Measurements from ENCODE around the gene PLCL1.

PLCL1 gene

GRCh38 chr2:197954328-197954727 is 149.9 kb downstream of the PLCL1 start:
- H3K4me1 ChIP-seq, result peaks cover 0 to 13% (median 0%) of the 10 kb centered on the region in 10 experiments; a peak in 2 of 20 replicates
- H3K9me3 ChIP-seq (replicated peaks in 1 of 11), result peaks cover 0 to 9% (median 0%) of the 10 kb centered on the region in 11 experiments; a peak in 2 of 22 replicates
- no peak overlapping the region for H3K4me3 ChIP-seq
- H3K9ac ChIP-seq, result no peak overlapping the region
- H4K20me1 ChIP-seq, result no peaks in the 10 kb centered on the region
- TF ChIP-seq Cebpa-rat (IDR thresholded peaks at IDR 0.05), result no peak
- peaks cover 26 to 73% (median 58%) of the 10 kb centered on the region in 11 experiments for H3K27me3 ChIP-seq
- H3K4me2 ChIP-seq, result no peak overlapping the region
- H3K27ac ChIP-seq, result no peak overlapping the region
- no peaks in the 10 kb centered on the region for H3K36me3 ChIP-seq

- Histone ChIP-seq H3K4me1 (0 out of 20 replicates have a peak, but pooled peaks cover 0 to 4% (median 0%) of the 10 kb centered on the region in 10 experiments), H4K20me1 (no peaks in the 10 kb centered on the region), H3K9ac (no peak overlapping the region), H3K27ac (no peak overlapping the region), H3K4me2 (no peak overlapping the region), H3K36me3 (no peaks in the 10 kb centered on the region), H3K4me3 (no peak overlapping the region), H3K27me3 (peaks cover 3 to 37% (median 26%) of the 10 kb centered on the region in 11 experiments; a peak in 18 of 22 replicates), H3K9me3 (replicated peaks in 1 of 11) (peaks cover 0 to 9% (median 0%) of the 10 kb centered on the region in 11 experiments; a peak in 2 of 22 replicates)
- TF ChIP-seq Cebpa-rat (IDR thresholded peaks at IDR 0.05), result no peak
Observed at GRCh38 chr2:197958592-197959150, 154.3 kb downstream of the PLCL1 start.

GRCh38 chr2:197959383-197959782 is 155.0 kb downstream of the PLCL1 start:
- TF ChIP-seq Cebpa-rat (IDR thresholded peaks at IDR 0.05), result no peak
- Histone ChIP-seq H3K36me3 (no peaks in the 10 kb centered on the region), H3K4me3 (no peak overlapping the region), H3K9me3 (replicated peaks in 1 of 11) (peaks cover 0 to 9% (median 0%) of the 10 kb centered on the region in 11 experiments; a peak in 4 of 22 replicates), H3K4me1 (0 out of 20 replicates have a peak, but pooled peaks cover 0 to 4% (median 0%) of the 10 kb centered on the region in 10 experiments), H3K9ac (no peak overlapping the region), H4K20me1 (no peaks in the 10 kb centered on the region), H3K4me2 (no peak overlapping the region), H3K27me3 (peaks cover 3 to 30% (median 19%) of the 10 kb centered on the region in 11 experiments; a peak in 17 of 22 replicates), H3K27ac (no peak overlapping the region)

GRCh38 chr2:197960786-197961185 is 156.4 kb downstream of the PLCL1 start:
- no peak overlapping the region for H3K4me2 ChIP-seq
- H4K20me1 ChIP-seq, result no peaks in the 10 kb centered on the region
- no peaks in the 10 kb centered on the region for H3K4me1 ChIP-seq
- no peak overlapping the region for H3K27ac ChIP-seq
- no peak for TF ChIP-seq Cebpa-rat (IDR thresholded peaks at IDR 0.05)
- peaks cover 0 to 18% (median 0%) of the 10 kb centered on the region in 11 experiments; a peak in 9 of 22 replicates for H3K9me3 ChIP-seq (replicated peaks in 1 of 11)
- H3K4me3 ChIP-seq, result no peak overlapping the region
- H3K9ac ChIP-seq, result no peak overlapping the region
- H3K27me3 ChIP-seq, result peaks cover 0 to 17% (median 8%) of the 10 kb centered on the region in 11 experiments; a peak in 7 of 22 replicates
- no peaks in the 10 kb centered on the region for H3K36me3 ChIP-seq

GRCh38 chr2:197964720-197965119 is 160.3 kb downstream of the PLCL1 start:
- H3K9me3 ChIP-seq (replicated peaks in 1 of 11), result peaks cover 0 to 23% (median 0%) of the 10 kb centered on the region in 11 experiments; a peak in 9 of 22 replicates
- 0 out of 22 replicates have a peak, but pooled peaks cover 0 to 3% (median 0%) of the 10 kb centered on the region in 11 experiments for H3K27me3 ChIP-seq
- no peak overlapping the region for H3K4me2 ChIP-seq
- no peaks in the 10 kb centered on the region for H3K4me1 ChIP-seq
- no peak overlapping the region for H3K9ac ChIP-seq
- TF ChIP-seq Cebpa-rat (IDR thresholded peaks at IDR 0.05), result no peak
- H4K20me1 ChIP-seq, result no peaks in the 10 kb centered on the region
- H3K36me3 ChIP-seq, result no peaks in the 10 kb centered on the region
- H3K4me3 ChIP-seq, result no peak overlapping the region
- H3K27ac ChIP-seq, result no peak overlapping the region

- Histone ChIP-seq H3K27ac (no peak overlapping the region), H3K9ac (no peak overlapping the region), H3K4me2 (no peak overlapping the region), H4K20me1 (no peaks in the 10 kb centered on the region), H3K36me3 (no peaks in the 10 kb centered on the region), H3K9me3 (replicated peaks in 1 of 11) (peaks cover 0 to 23% (median 0%) of the 10 kb centered on the region in 11 experiments; a peak in 9 of 22 replicates), H3K4me3 (no peak overlapping the region), H3K27me3 (no peaks in the 10 kb centered on the region), H3K4me1 (no peaks in the 10 kb centered on the region)
- TF ChIP-seq Cebpa-rat (IDR thresholded peaks at IDR 0.05), result no peak
Observed at GRCh38 chr2:197965756-197966155, 161.4 kb downstream of the PLCL1 start.

- Histone ChIP-seq H4K20me1 (no peaks in the 10 kb centered on the region), H3K4me1 (0 out of 20 replicates have a peak, but pooled peaks cover 0 to 4% (median 0%) of the 10 kb centered on the region in 10 experiments), H3K27ac (no peak overlapping the region), H3K4me3 (no peak overlapping the region), H3K36me3 (no peaks in the 10 kb centered on the region), H3K9me3 (replicated peaks in 1 of 11) (peaks cover 0 to 18% (median 0%) of the 10 kb centered on the region in 11 experiments; a peak in 9 of 22 replicates), H3K9ac (no peak overlapping the region), H3K27me3 (no peaks in the 10 kb centered on the region), H3K4me2 (no peak overlapping the region)
- TF ChIP-seq Cebpa-rat (IDR thresholded peaks at IDR 0.05), result no peak
Observed at GRCh38 chr2:197969391-197969893, 165.0 kb downstream of the PLCL1 start.

GRCh38 chr2:197972061-197972460 is 167.7 kb downstream of the PLCL1 start:
- no peak for TF ChIP-seq Cebpa-rat (IDR thresholded peaks at IDR 0.05)
- Histone ChIP-seq H3K27ac (no peak overlapping the region), H3K4me3 (no peak overlapping the region), H3K9me3 (replicated peaks in 1 of 11) (no peaks in the 10 kb centered on the region), H3K4me1 (0 out of 20 replicates have a peak, but pooled peaks cover 0 to 4% (median 0%) of the 10 kb centered on the region in 10 experiments), H3K9ac (no peak overlapping the region), H4K20me1 (no peaks in the 10 kb centered on the region), H3K4me2 (peak overlapping the region in 1 of 11 experiments; percentile 10; a peak in 1 of 22 replicates), H3K36me3 (no peaks in the 10 kb centered on the region), H3K27me3 (no peaks in the 10 kb centered on the region)

- Histone ChIP-seq H3K9ac (no peak overlapping the region), H3K27me3 (no peaks in the 10 kb centered on the region), H3K4me2 (no peak overlapping the region), H3K36me3 (no peaks in the 10 kb centered on the region), H3K9me3 (replicated peaks in 1 of 11) (no peaks in the 10 kb centered on the region), H3K27ac (no peak overlapping the region), H3K4me1 (0 out of 20 replicates have a peak, but pooled peaks cover 0 to 4% (median 0%) of the 10 kb centered on the region in 10 experiments), H4K20me1 (no peaks in the 10 kb centered on the region), H3K4me3 (no peak overlapping the region)
- no peak for TF ChIP-seq Cebpa-rat (IDR thresholded peaks at IDR 0.05)
Observed at GRCh38 chr2:197972587-197972986, 168.2 kb downstream of the PLCL1 start.
